Parathyroid adenoma (tissue), 2 donors: Measurements from ENCODE around the gene CACNA1B.

Experiments
- H2AFZ ChIP-seq: fragments of 300-600 bp; sonication (generic); one replicate; pipeline ENCODE4 v1.7.0; 2017; ENCODE audit warnings: antibody characterized with exemption, mild to moderate bottlenecking
- H3K27ac ChIP-seq: fragments of 300-600 bp; sonication (generic); one replicate; pipeline ENCODE4 v1.7.0; 2017
- H3K27me3 ChIP-seq: fragments of 300-600 bp; sonication (generic); one replicate; pipeline ENCODE4 v1.7.0; 2017; ENCODE audit warnings: low read length; ENCODE audit not compliant: control insufficient read depth, insufficient read depth
- H3K36me3 ChIP-seq: fragments of 300-600 bp; sonication (generic); one replicate; pipeline ENCODE4 v1.7.0; 2017; ENCODE audit warnings: low read length; ENCODE audit not compliant: control insufficient read depth, insufficient read depth
- H3K4me1 ChIP-seq: fragments of 300-600 bp; sonication (generic); one replicate; pipeline ENCODE4 v1.7.0; 2017; ENCODE audit warnings: control low read depth
- H3K4me2 ChIP-seq: fragments of 300-600 bp; sonication (generic); one replicate; pipeline ENCODE4 v1.7.0; 2017; ENCODE audit warnings: low read length
- H3K4me3 ChIP-seq: fragments of 300-600 bp; sonication (generic); one replicate; pipeline ENCODE4 v1.7.0; 2017; ENCODE audit warnings: low read depth, low read length
- H3K79me2 ChIP-seq: fragments of 300-600 bp; sonication (generic); one replicate; pipeline ENCODE4 v1.7.0; 2017; ENCODE audit warnings: control low read depth
- H3K9ac ChIP-seq: fragments of 300-600 bp; sonication (generic); one replicate; pipeline ENCODE4 v1.7.0; 2017; ENCODE audit warnings: mild to moderate bottlenecking
- H3K9me3 ChIP-seq: fragments of 300-600 bp; sonication (generic); one replicate; pipeline ENCODE4 v1.7.0; 2017; ENCODE audit warnings: low read length; ENCODE audit not compliant: control insufficient read depth
- TF ChIP-seq, protein P1 (sequence below): fragments of 300-600 bp; sonication (generic); IDR thresholded peaks from one replicate; pipeline ENCODE4 v1.7.0; 2017; ENCODE audit warnings: antibody characterized with exemption, mild to moderate bottlenecking
- donor health status: primary hyperparathyroidism.

CACNA1B gene

DNA sequence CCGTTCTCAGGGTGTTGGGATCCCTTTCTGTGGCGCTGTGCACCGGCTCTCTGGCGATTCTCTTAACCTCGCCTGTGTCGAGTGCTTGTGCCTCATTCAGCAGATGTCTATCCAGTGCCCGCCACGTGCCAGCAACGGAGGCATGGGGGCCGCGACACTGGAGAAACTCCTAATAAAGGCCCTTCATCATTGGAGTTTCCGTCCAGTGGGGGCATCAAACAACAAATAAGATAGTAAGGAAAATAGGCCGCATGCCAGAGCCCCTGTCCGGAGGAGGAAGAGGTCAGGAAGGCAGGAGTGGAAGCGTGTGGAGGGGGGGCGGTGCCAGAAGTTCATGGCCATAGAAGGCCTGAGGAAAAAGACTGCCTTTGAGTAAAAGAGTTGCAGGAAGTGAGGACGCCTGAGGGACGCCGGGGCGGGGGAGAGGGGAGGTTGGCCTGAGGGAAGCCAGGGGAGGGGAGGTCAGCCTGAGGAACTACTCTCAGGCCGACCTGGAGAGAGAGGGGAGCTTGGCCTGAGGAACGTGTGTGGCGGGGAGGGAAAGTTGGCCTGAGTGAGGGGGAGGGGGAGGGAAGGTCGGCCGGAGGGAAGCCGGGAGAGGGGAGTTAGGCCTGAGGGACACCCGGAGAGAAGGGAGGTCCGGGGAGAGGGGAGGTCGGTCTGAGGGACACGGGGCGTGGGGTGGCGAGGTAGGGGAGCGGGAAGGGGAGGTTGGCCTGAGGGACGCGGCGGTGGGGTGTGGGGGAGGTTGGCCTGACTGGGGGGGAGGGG lies 82.2 kb downstream of the CACNA1B start:
- Histone ChIP-seq H3K4me1 (no peaks in the 10 kb centered on the region), H3K9ac (no peak overlapping the region), H2AFZ (no peak overlapping the region), H3K27me3 (no peaks in the 10 kb centered on the region), H3K4me3 (no peak overlapping the region), H3K79me2 (no peaks in the 10 kb centered on the region), H3K36me3 (no peaks in the 10 kb centered on the region), H3K4me2 (no peak overlapping the region), H3K9me3 (no peaks in the 10 kb centered on the region), H3K27ac (no peak overlapping the region)
- TF ChIP-seq, protein P1, sequence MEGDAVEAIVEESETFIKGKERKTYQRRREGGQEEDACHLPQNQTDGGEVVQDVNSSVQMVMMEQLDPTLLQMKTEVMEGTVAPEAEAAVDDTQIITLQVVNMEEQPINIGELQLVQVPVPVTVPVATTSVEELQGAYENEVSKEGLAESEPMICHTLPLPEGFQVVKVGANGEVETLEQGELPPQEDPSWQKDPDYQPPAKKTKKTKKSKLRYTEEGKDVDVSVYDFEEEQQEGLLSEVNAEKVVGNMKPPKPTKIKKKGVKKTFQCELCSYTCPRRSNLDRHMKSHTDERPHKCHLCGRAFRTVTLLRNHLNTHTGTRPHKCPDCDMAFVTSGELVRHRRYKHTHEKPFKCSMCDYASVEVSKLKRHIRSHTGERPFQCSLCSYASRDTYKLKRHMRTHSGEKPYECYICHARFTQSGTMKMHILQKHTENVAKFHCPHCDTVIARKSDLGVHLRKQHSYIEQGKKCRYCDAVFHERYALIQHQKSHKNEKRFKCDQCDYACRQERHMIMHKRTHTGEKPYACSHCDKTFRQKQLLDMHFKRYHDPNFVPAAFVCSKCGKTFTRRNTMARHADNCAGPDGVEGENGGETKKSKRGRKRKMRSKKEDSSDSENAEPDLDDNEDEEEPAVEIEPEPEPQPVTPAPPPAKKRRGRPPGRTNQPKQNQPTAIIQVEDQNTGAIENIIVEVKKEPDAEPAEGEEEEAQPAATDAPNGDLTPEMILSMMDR = no peak

DNA sequence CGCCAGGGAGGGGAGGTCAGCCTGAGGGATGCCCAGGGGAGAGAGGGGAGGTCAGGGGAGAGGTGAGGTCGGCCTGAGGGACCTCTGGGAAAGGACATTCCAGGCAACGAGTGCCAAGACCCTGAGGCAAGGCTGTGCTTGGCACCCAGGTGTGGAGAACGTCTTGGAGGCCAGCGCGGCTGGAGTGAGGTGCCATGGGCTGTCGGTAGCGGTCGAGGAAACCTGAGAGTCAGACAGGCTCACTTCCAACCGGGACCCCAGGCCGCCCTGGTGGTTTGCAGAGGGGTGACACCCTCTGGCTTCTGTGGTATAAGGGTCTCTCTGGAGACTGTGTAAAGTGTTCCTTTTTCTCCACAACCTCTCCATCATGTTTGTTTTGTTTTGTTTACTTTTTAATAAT lies 82.9 kb downstream of the CACNA1B start:
- Histone ChIP-seq H3K27me3 (no peaks in the 10 kb centered on the region), H2AFZ (no peak overlapping the region), H3K9ac (no peak overlapping the region), H3K4me3 (no peak overlapping the region), H3K4me1 (no peaks in the 10 kb centered on the region), H3K79me2 (no peaks in the 10 kb centered on the region), H3K9me3 (no peaks in the 10 kb centered on the region), H3K27ac (no peak overlapping the region), H3K4me2 (no peak overlapping the region), H3K36me3 (no peaks in the 10 kb centered on the region)
- TF ChIP-seq, protein P1 = no peak

DNA sequence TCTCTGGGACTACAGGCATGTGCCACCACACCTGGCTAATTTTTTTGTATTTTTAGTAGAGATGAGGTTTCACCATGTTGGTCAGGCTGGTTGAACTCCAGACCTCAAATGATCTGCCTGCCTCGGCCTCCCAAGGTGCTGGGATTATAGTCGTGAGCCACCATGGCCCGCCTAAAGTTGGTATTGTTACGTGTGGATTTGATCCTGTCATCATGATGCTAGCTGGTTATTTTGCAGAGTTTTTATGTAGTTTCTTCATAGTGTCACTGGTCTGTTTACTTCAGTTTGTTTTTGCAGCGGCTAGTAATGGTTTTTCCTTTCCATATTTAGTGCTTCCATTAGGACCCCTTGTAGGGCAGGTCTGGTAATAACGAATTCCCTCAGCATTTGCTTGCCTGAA lies 85.9 kb downstream of the CACNA1B start:
- TF ChIP-seq, protein P1 = no peak
- no peaks in the 10 kb centered on the region for H3K79me2 ChIP-seq
- H3K9ac ChIP-seq = no peak overlapping the region
- H3K4me2 ChIP-seq = no peak overlapping the region
- no peak overlapping the region for H3K27ac ChIP-seq
- H3K4me3 ChIP-seq = no peak overlapping the region
- H2AFZ ChIP-seq = no peak overlapping the region
- no peaks in the 10 kb centered on the region for H3K4me1 ChIP-seq
- no peaks in the 10 kb centered on the region for H3K27me3 ChIP-seq
- H3K9me3 ChIP-seq = no peaks in the 10 kb centered on the region
- no peaks in the 10 kb centered on the region for H3K36me3 ChIP-seq

DNA sequence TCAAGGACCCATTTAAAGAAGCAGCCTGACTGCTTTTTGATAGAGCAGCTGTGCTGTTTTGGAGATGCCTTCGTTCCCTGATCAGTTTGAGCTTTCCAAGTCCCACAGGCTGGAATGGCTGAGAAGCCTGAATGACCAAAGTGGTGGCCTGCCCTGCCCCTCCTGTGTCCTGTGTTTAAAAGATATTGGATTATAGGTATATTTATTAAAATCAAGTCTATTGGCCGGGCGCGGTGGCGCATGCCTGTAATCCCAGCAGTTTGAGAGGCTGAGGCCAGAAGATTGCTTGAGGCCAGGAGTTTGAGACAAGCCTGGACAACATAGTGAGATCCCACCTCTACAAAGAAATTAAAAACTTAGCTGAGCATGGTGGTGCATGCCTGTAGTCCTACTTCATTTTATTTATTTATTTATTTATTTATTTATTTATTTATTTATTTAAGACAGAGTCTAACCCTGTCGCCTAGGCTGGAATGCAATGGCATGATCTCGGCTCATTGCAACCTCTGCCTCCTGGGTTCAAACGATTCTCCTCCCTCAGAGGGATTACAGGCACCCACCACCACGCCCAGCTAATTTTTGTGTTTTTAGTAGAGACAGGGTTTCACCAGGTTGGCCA lies 87.7 kb downstream of the CACNA1B start:
- no peaks in the 10 kb centered on the region for H3K9me3 ChIP-seq
- H3K4me2 ChIP-seq = no peak overlapping the region
- no peaks in the 10 kb centered on the region for H3K36me3 ChIP-seq
- no peaks in the 10 kb centered on the region for H3K27me3 ChIP-seq
- H3K9ac ChIP-seq = no peak overlapping the region
- no peaks in the 10 kb centered on the region for H3K4me1 ChIP-seq
- no peak overlapping the region for H2AFZ ChIP-seq
- no peak overlapping the region for H3K27ac ChIP-seq
- TF ChIP-seq, protein P1 = no peak
- no peaks in the 10 kb centered on the region for H3K79me2 ChIP-seq
- H3K4me3 ChIP-seq = no peak overlapping the region
